ENCODE measurements around the gene CDX1. TPM values are rescaled to one million over a fixed set of nuclear protein-coding genes. Genes with fewer than 3 reads are reported as not detected.

The CDX1 gene
- total RNA-seq, 1 experiment from 2014 or later = 0.22 TPM

DNA sequence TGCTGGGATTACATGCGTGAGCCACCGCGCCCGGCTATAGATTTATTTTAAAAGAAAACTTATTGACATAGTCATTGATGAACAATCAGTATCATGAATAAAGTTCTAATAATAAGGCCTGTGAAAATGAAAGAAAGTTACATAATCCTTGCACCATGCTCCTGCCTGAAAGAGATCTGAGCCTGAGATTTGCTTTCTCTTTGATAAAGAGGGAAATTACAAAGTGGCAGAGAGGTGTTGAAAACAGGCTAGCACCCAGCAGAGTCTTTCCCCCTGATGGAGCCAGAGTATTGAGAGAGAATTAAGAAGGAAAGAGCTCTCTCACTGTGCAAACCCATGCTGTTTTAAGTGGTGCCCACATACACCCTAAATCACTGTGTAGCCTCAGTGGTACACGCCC, 60.5 kb downstream of the CDX1 start:
- WGBS (ENCODE audit: extremely low coverage, insufficient read length, low lambda C conversion rate) = no CpG with 5 or more reads among the region's 5 CpGs
- no peaks in the 10 kb centered on the region for H3K79me1 ChIP-seq (ENCODE audit: insufficient read depth, low read depth, low read length, poor library complexity, severe bottlenecking)
- H2AFZ ChIP-seq (ENCODE audit: low read length) = no peak overlapping the region
- H3K23me2 ChIP-seq (ENCODE audit: insufficient read length, low read depth, low read length, poor library complexity, severe bottlenecking) = no peaks in the 10 kb centered on the region
- no peak overlapping the region for H3K18ac ChIP-seq (ENCODE audit: insufficient read length, low read depth, low read length)
- no peak overlapping the region for H2AK5ac ChIP-seq (ENCODE audit: insufficient read length, low read length)
- H3K4ac ChIP-seq (ENCODE audit: low read depth, low read length) = no peak overlapping the region
- no peak overlapping the region for H3K27ac ChIP-seq (ENCODE audit: insufficient read length, low read depth, low read length)
- H4K91ac ChIP-seq (ENCODE audit: insufficient read length, low read depth, low read length) = no peak overlapping the region
- H4K8ac ChIP-seq (replicated peaks; ENCODE audit: insufficient read length, low read depth, low read length) = no peak overlapping the region
- H4K5ac ChIP-seq (ENCODE audit: insufficient read length, low read depth, low read length) = no peak overlapping the region
- no peak overlapping the region for H2BK5ac ChIP-seq (ENCODE audit: insufficient read length, low read length)
- no peak overlapping the region for H3K9ac ChIP-seq (ENCODE audit: extremely low read depth, insufficient read length, low read length)
- H2BK20ac ChIP-seq (ENCODE audit: low read depth, low read length, poor library complexity, severe bottlenecking) = no peak overlapping the region
- H3K27me3 ChIP-seq (ENCODE audit: insufficient read depth, low read length) = no peaks in the 10 kb centered on the region
- Mint-ChIP-seq H3K27ac (no peak overlapping the region), H3K27me3 (ENCODE audit: low read depth) (peaks cover 2% of the 10 kb centered on the region), H3K36me3 (ENCODE audit: insufficient read depth in 1 of 3, low read depth in 3 of 3) (no peaks in the 10 kb centered on the region), H3K9me3 (no peaks in the 10 kb centered on the region), H3K4me3 (no peak overlapping the region), H3K4me1 (peaks cover 0 to 6% of the 10 kb centered on the region in 2 experiments; a peak in 3 of 4 replicates)
- no peak overlapping the region for H3K14ac ChIP-seq (ENCODE audit: insufficient read depth, low read length)
- no peak overlapping the region for H2BK12ac ChIP-seq (ENCODE audit: insufficient read length, low read depth, low read length)
- H3K4me1 ChIP-seq (ENCODE audit: insufficient read depth, low read length) = no peaks in the 10 kb centered on the region
- H3K23ac ChIP-seq (ENCODE audit: insufficient read length, low read depth, low read length) = no peak overlapping the region
- no peaks in the 10 kb centered on the region for H3K9me3 ChIP-seq (ENCODE audit: control insufficient read depth, low read depth, low read length)
- H2BK120ac ChIP-seq (ENCODE audit: low read depth, low read length, poor library complexity, severe bottlenecking) = no peak overlapping the region
- TF ChIP-seq, protein P1, sequence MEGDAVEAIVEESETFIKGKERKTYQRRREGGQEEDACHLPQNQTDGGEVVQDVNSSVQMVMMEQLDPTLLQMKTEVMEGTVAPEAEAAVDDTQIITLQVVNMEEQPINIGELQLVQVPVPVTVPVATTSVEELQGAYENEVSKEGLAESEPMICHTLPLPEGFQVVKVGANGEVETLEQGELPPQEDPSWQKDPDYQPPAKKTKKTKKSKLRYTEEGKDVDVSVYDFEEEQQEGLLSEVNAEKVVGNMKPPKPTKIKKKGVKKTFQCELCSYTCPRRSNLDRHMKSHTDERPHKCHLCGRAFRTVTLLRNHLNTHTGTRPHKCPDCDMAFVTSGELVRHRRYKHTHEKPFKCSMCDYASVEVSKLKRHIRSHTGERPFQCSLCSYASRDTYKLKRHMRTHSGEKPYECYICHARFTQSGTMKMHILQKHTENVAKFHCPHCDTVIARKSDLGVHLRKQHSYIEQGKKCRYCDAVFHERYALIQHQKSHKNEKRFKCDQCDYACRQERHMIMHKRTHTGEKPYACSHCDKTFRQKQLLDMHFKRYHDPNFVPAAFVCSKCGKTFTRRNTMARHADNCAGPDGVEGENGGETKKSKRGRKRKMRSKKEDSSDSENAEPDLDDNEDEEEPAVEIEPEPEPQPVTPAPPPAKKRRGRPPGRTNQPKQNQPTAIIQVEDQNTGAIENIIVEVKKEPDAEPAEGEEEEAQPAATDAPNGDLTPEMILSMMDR (conservative IDR thresholded peaks at IDR 0.05) = no peak
- no peak overlapping the region for H3K4me2 ChIP-seq (ENCODE audit: insufficient read depth, insufficient read length, low read length)
- no peak overlapping the region for H3T11ph ChIP-seq (ENCODE audit: low read length)
- no peak overlapping the region for H3K56ac ChIP-seq (ENCODE audit: insufficient read length, low read depth, low read length)
- H4K20me1 ChIP-seq (ENCODE audit: control insufficient read depth, insufficient read depth, insufficient read length) = no peaks in the 10 kb centered on the region
- DNase-seq = no peak
- no peaks in the 10 kb centered on the region for H3K79me2 ChIP-seq (ENCODE audit: insufficient read depth, low read length)
- H2BK15ac ChIP-seq (ENCODE audit: low read depth, low read length) = no peak overlapping the region

Measured in H9 (cell line).